Mesodermal cell (in vitro differentiated cells): ENCODE data around the gene RSPO1.

Experiments
- H3K27ac ChIP-seq: 2 replicates; pipeline ENCODE4 v1.7.0; 2013; ENCODE audit warnings: mild to moderate bottlenecking, low read depth, low read length, moderate library complexity; ENCODE audit not compliant: severe bottlenecking
- H3K36me3 ChIP-seq: 2 replicates; pipeline ENCODE4 v1.7.1; 2013; ENCODE audit warnings: mild to moderate bottlenecking, low read length, moderate library complexity; ENCODE audit not compliant: control insufficient read depth, insufficient read depth
- H3K4me1 ChIP-seq: one replicate; pipeline ENCODE4 v1.7.1; 2013; ENCODE audit warnings: mild to moderate bottlenecking, low read length; ENCODE audit not compliant: insufficient read depth, control insufficient read depth, poor library complexity, severe bottlenecking
- H3K4me3 ChIP-seq: 2 replicates; pipeline ENCODE4 v1.7.0; 2013; ENCODE audit warnings: low read length, control low read depth, mild to moderate bottlenecking; ENCODE audit not compliant: insufficient read depth, poor library complexity, severe bottlenecking; ENCODE audit errors: extremely low read depth
- H3K9me3 ChIP-seq: 2 replicates; pipeline ENCODE4 v1.7.1; 2013; ENCODE audit warnings: mild to moderate bottlenecking, low read length, moderate library complexity; ENCODE audit not compliant: control insufficient read depth
- WGBS, 2 experiments: methylation state at CpG; one replicate each; pipeline ENCODE4 v1.1.5; 2013; ENCODE audit warnings: missing lambda C conversion rate in 2 of 2; ENCODE audit not compliant: insufficient coverage in 2 of 2; 5-methylcytosine and 5-hydroxymethylcytosine counted together

RSPO1 gene

DNA sequence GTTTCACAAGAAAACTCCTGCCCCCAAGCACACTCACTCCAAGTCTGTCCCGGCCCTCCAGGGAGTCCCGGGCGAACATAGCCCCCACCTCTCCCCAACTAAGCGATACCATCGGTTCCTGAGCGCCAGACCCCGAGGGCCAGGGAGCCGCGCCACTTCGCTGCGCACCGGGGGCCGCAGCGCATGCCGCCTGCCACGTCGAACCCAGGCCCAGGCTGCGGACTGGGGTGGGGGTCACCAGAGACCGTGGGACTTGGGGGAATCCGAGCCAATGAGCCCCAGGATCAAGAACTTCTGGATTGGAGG is 801 bp downstream of the RSPO1 start:
- Histone ChIP-seq H3K4me1 (peaks cover 6% of the 10 kb centered on the region), H3K9me3 (no peaks in the 10 kb centered on the region), H3K4me3 (no peak overlapping the region), H3K36me3 (no peaks in the 10 kb centered on the region), H3K27ac (no peak overlapping the region)
- WGBS, 2 experiments = 0% methylated on average over 14 of the region's 20 CpGs

DNA sequence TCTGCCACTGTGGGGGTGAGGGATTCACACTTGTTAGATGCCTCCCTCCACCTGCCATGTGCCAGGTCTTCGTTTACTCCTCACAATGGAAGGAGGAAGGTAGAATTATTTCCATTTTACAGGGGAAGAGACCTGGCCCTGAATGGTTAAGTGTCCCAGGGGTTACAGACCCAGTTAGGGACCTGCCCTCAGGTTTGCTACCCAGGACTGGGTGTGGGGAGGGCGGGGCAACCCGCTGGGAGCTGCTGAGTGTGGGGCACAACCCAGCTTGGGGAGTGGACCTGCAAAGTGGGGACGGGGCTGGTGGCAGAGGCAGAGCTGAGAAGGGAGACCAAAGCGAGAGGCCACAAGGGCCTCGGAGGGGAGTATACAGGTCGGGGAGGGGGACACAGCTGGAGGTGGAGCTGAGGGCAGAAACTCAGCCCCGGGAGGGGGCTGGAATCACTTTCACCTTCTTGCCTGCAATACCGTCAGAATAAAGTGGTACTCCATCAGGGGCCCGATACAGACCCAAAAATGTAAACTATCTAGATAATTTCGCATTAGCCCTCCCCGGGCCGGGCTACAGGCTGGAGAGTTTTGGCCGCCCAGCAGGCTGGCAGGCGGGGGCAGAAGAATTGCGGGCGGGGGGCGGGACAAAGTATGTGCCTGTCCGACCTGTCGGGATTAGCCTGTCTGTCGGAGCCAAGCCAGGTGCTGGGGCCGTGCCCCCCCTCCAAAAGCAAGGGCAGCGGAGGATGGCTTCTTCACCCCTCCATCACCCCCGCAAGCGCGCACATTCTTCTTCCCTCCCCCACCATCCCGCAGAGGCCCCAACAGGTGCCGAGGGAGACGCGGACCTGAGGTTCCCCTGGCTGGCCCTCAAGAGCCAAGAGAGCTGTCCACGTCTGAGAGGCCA is 1.4 kb downstream of the RSPO1 start:
- WGBS, 2 experiments = 3 to 6% methylated on average over 16 to 18 of the region's 31 CpGs
- H3K4me3 ChIP-seq = no peak overlapping the region

GRCh38 chr1:37631036-37631435 is 3.7 kb downstream of the RSPO1 start:
- no peaks in the 10 kb centered on the region for H3K9me3 ChIP-seq
- no peak overlapping the region for H3K27ac ChIP-seq
- WGBS, 2 experiments = 45% methylated on average over 2 of the region's 5 CpGs; no CpG with 5 or more reads in 1 of the 2 experiments
- peaks cover 6% of the 10 kb centered on the region for H3K4me1 ChIP-seq
- H3K36me3 ChIP-seq = no peaks in the 10 kb centered on the region
- H3K4me3 ChIP-seq = no peak overlapping the region

More for the DNA sequence above, 1.4 kb downstream of the RSPO1 start:
- no peaks in the 10 kb centered on the region for H3K36me3 ChIP-seq
- H3K4me1 ChIP-seq = peaks cover 6% of the 10 kb centered on the region
- H3K27ac ChIP-seq = no peak overlapping the region
- H3K9me3 ChIP-seq = no peaks in the 10 kb centered on the region

DNA sequence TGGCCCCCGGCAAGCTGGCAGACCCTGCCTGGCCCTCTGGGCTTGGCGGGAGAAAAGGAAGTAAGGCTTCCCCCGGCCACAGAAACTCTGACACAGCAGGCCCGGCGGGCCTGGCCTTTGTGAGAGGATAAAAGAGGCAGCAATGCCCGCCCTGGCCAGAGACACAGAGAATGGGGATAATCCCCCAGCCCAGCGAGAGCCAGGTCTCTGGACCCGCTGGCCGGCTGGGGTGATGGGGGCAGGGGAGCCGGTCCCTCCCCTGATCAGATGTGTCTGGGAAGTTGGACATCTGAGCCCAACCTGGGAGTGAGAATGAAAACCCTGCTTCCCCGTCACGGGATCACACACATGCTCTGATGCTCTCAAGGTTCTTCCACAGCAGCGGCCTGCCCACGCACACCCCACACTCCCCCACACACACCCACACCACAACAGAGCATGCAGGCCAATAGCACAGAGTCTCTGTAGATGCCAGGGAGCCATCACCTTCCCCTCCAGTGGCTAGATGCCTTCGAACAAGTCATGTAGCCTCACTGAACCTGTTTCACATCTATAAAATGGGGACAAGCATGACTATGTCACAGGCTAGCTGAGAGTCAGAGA is 4.2 kb downstream of the RSPO1 start:
- Histone ChIP-seq H3K4me3 (no peak overlapping the region), H3K27ac (no peak overlapping the region), H3K36me3 (no peaks in the 10 kb centered on the region), H3K9me3 (no peaks in the 10 kb centered on the region), H3K4me1 (peaks cover 6% of the 10 kb centered on the region)
- 34 to 35% methylated on average over 11 to 15 of the region's 15 CpGs for WGBS, 2 experiments

DNA sequence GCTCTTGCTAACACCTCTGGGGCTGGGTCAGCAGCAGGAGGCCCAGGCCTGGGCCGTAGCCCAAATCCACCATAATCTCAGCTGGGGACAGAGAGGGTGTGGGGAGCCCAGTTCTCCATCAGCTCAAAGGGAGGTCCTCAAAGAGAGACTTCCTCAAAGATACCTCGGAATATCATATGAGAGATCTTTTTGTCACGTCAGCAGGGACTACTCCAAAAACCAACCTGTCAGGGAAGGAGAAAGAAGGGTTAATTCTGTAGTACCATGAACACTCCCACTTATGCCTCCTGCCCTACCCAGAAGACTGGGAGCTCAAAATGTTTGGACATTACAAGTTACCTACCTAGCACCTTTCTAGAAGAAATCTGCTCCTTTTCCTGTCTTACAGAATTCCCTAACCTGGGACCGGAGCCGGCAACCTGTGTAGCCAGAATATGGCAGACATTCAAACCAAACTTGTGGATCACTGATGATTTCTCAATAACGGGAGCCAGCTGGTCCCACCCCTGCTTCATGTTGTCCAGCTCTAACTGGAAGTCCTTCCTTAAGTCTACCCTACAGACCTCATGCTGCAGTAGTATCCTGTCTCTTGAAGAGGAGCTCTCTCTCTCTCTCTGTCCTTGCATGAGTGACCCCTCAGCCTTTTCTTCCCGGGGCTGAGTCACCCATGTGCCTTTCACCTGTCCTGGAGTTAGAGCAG is 4.8 kb downstream of the RSPO1 start:
- WGBS, 2 experiments = 65 to 66% methylated on average over 4 to 5 of the region's 7 CpGs
- Histone ChIP-seq H3K4me3 (no peak overlapping the region), H3K36me3 (no peaks in the 10 kb centered on the region), H3K4me1 (peaks cover 6% of the 10 kb centered on the region), H3K9me3 (no peaks in the 10 kb centered on the region), H3K27ac (no peak overlapping the region)

GRCh38 chr1:37629008-37629407 is 5.7 kb downstream of the RSPO1 start:
- Histone ChIP-seq H3K9me3 (no peaks in the 10 kb centered on the region), H3K4me1 (peaks cover 2% of the 10 kb centered on the region), H3K27ac (no peak overlapping the region), H3K36me3 (no peaks in the 10 kb centered on the region), H3K4me3 (no peak overlapping the region)

DNA sequence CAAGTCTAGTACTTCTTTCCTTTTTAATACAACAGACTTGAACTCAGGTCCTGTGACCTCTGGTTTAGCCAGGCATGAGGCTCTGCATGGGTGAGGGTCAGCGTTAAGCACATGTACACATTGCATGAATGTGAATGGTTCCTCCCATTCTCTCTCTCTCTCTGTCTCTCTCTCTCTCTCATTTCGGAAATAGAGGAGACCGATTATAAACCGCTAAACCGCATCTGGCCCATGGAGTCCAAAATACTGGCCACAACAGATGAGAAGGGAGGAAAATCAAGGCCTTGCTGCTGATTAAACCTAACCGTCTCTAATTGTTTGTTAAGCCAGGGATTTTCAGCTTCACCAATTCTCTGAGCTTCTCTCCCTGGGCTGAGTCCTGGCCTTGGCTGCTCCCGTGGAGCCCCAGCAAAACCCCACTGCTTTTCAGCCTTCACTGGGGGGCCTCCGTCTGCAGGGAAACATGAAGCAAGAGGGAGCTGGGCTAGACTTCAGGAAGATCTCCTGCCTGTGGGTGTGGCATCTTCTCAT is 6.6 kb downstream of the RSPO1 start:
- H3K4me3 ChIP-seq = no peak overlapping the region
- no peak overlapping the region for H3K27ac ChIP-seq
- WGBS, 2 experiments = 73 to 80% methylated on average over 5 to 8 of the region's 8 CpGs
- peaks cover 2% of the 10 kb centered on the region for H3K4me1 ChIP-seq
- H3K36me3 ChIP-seq = no peaks in the 10 kb centered on the region
- H3K9me3 ChIP-seq = no peaks in the 10 kb centered on the region

- Histone ChIP-seq H3K36me3 (no peaks in the 10 kb centered on the region), H3K4me1 (no peaks in the 10 kb centered on the region), H3K27ac (no peak overlapping the region), H3K9me3 (no peaks in the 10 kb centered on the region), H3K4me3 (no peak overlapping the region)
- WGBS, 2 experiments = 42 to 47% methylated on average over 5 to 6 of the region's 6 CpGs
Observed at GRCh38 chr1:37622131-37622530, 12.6 kb downstream of the RSPO1 start.

- H3K4me3 ChIP-seq = no peak overlapping the region
Observed at GRCh38 chr1:37621326-37621870, 13.3 kb downstream of the RSPO1 start.

DNA sequence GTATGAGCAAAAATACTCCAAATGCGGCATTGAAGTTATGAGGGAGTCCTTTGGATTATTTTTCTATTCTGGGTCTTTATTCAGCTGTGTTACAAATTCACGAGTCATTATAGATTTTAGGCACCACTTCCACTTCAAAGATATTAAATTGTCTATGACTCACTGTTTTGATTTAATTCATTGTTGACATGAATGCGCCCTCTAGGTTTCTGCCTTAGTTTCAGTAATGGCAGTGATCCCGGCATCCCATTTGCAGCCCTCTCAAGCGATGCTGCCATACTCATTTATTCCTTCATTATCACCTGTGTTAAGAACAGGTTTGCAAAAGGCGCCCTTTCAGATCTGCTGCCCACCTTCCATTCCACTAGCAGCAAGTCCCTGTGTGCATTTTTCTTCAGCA is 14.0 kb downstream of the RSPO1 start:
- H3K4me1 ChIP-seq = no peaks in the 10 kb centered on the region
- WGBS, 2 experiments = 80 to 92% methylated on average over 2 to 4 of the region's 6 CpGs
- no peaks in the 10 kb centered on the region for H3K36me3 ChIP-seq
- no peak overlapping the region for H3K27ac ChIP-seq
- no peak overlapping the region for H3K4me3 ChIP-seq
- no peaks in the 10 kb centered on the region for H3K9me3 ChIP-seq

More at GRCh38 chr1:37621326-37621870, 13.3 kb downstream of the RSPO1 start:
- H3K9me3 ChIP-seq = no peaks in the 10 kb centered on the region
- no peaks in the 10 kb centered on the region for H3K36me3 ChIP-seq
- H3K4me1 ChIP-seq = no peaks in the 10 kb centered on the region
- 61 to 67% methylated on average over 6 to 8 of the region's 10 CpGs for WGBS, 2 experiments
- no peak overlapping the region for H3K27ac ChIP-seq
